ENCODE measurements around the gene TMEM11.

DNA sequence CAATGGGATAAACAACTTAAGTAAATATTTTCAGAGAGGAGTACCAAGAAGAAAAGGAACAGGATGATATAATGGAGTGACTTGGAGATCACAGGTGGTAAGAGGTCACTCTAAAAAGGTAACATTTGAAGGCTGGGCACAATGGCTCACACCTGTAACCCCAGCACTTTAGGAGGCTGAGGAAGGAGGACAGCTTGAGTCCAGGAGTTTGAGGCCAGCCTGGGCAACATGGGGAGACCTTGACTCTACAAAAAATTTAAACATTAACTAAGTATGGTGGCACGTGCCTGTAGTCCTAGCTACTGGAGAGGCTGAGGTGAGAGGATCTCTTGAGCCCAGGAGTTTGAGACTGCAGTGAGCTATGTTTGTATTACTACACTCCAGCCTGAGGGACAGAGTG is 3.4 kb upstream of the TMEM11 start:
- no peak for TF ChIP-seq EZH2 (IDR thresholded peaks at IDR 0.05; ENCODE audit: borderline replicate concordance, insufficient read depth, low read depth, low read length, poor library complexity, severe bottlenecking)
- TF ChIP-seq, protein P1, sequence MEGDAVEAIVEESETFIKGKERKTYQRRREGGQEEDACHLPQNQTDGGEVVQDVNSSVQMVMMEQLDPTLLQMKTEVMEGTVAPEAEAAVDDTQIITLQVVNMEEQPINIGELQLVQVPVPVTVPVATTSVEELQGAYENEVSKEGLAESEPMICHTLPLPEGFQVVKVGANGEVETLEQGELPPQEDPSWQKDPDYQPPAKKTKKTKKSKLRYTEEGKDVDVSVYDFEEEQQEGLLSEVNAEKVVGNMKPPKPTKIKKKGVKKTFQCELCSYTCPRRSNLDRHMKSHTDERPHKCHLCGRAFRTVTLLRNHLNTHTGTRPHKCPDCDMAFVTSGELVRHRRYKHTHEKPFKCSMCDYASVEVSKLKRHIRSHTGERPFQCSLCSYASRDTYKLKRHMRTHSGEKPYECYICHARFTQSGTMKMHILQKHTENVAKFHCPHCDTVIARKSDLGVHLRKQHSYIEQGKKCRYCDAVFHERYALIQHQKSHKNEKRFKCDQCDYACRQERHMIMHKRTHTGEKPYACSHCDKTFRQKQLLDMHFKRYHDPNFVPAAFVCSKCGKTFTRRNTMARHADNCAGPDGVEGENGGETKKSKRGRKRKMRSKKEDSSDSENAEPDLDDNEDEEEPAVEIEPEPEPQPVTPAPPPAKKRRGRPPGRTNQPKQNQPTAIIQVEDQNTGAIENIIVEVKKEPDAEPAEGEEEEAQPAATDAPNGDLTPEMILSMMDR (IDR thresholded peaks at IDR 0.05), result no peak
